Measurements from ENCODE around the gene PAK2. TPM values are rescaled to one million over a fixed set of nuclear protein-coding genes. Genes with fewer than 3 reads are reported as not detected.

The PAK2 gene
- total and polyA plus RNA-seq, 9 of the 15 experiments (the other 6 are each of a cell fraction or from before 2014, with no cell fraction given) = 13.2 to 72.4 (median 35.7) TPM

DNA sequence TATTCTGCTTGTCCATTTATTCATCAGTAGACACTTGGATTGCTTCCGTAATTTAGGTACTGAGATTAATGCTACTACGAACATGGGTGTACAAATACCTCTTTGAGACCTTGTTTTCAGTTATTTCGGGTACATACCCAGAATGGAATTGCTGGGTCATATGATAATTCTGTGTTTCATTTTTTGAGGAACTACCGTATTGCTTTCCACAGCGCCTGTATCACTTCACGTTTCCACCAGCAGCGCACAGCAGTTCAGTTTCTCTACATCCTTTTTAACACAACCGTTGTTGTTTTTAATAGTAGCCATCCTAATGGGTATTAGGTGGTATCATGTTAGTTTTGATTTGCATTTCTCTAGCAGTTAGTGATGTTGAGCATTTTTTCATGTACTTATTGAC is 9.5 kb downstream of the PAK2 start:
- FAIRE-seq (no peak), ATAC-seq (no peak), DNase-seq (ENCODE audit: extremely low read depth in 1 of 4, low spot score in 3 of 4) (no peak)
- WGBS (ENCODE audit: insufficient coverage, low coverage, missing lambda C conversion rate) = 82% methylated on average over 8 of the region's 8 CpGs
- Histone ChIP-seq H3K27ac (ENCODE audit: extremely low read depth, low read depth, low read length) (no peak overlapping the region), H4K20me1 (replicated peaks; ENCODE audit: control insufficient read depth, insufficient read depth, low read length) (no peaks in the 10 kb centered on the region), H3K9me1 (ENCODE audit: control insufficient read depth, insufficient read depth, low read length) (no peaks in the 10 kb centered on the region), H3K36me3 (ENCODE audit: control insufficient read depth, insufficient read depth, low read length) (peaks cover 56% of the 10 kb centered on the region), H3K4me2 (ENCODE audit: insufficient read depth, low read length) (no peak overlapping the region), H3K9me3 (replicated peaks; ENCODE audit: control insufficient read depth, insufficient read depth, low read depth, low read length) (peaks cover under 1% of the 10 kb centered on the region; the same call in 1 of the 2 replicates), H2AFZ (ENCODE audit: low read depth, low read length) (no peak overlapping the region), H3K27me3 (ENCODE audit: control insufficient read depth in 2 of 2, insufficient read depth in 2 of 2, low read length in 2 of 2) (no peaks in the 10 kb centered on the region), H3K4me1 (replicated peaks in 1 of 2; ENCODE audit: control insufficient read depth in 2 of 2, insufficient read depth in 2 of 2, low read length in 2 of 2) (peaks cover 2 to 4% of the 10 kb centered on the region in 2 experiments; a peak in 2 of 5 replicates), H3K4me3 (no peak overlapping the region), H3K79me2 (ENCODE audit: control insufficient read depth, insufficient read depth, low read length) (peaks cover 94% of the 10 kb centered on the region), H3K9ac (ENCODE audit: insufficient read depth in 1 of 2, low read depth in 2 of 2, low read length in 2 of 2) (no peak overlapping the region)
- POLR2A ChIA-PET = no interaction called here
- CTCF ChIA-PET (ENCODE audit: low intra/inter-chr PET ratio) = no interaction called here
- intact Hi-C loops (cut with micrococcal nuclease) (no loop called here), in situ Hi-C loops (cut with MboI) (no loop called here)
- no peak for TF ChIP-seq ZNF764 (CRISPR knock-in tag; IDR thresholded peaks at IDR 0.05; ENCODE audit: low read depth)
- TF ChIP-seq, protein P1, sequence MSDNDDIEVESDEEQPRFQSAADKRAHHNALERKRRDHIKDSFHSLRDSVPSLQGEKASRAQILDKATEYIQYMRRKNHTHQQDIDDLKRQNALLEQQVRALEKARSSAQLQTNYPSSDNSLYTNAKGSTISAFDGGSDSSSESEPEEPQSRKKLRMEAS (CRISPR knock-in tag; IDR thresholded peaks at IDR 0.05) = no peak
- no peak for TF ChIP-seq POU5F1 (IDR thresholded peaks at IDR 0.05; ENCODE audit: borderline replicate concordance, low read depth, low read length, partially characterized antibody)
- TF ChIP-seq RNF219 (CRISPR knock-in tag; IDR thresholded peaks at IDR 0.05) = no peak
- no peak for TF ChIP-seq ZNF76 (CRISPR knock-in tag; IDR thresholded peaks at IDR 0.05; ENCODE audit: borderline replicate concordance)
- no peak for TF ChIP-seq EZH2 (IDR thresholded peaks at IDR 0.05; ENCODE audit: borderline replicate concordance, low read depth, low read length)
- TF ChIP-seq PHF21A (IDR thresholded peaks at IDR 0.05; ENCODE audit: borderline replicate concordance, low read depth) = no peak
- no peak for TF ChIP-seq ZKSCAN8 (CRISPR knock-in tag; IDR thresholded peaks at IDR 0.05)
- no peak for TF ChIP-seq SMAD1 (IDR thresholded peaks at IDR 0.05; ENCODE audit: low read depth, low read length, partially characterized antibody)
- TF ChIP-seq HDAC3 (IDR thresholded peaks at IDR 0.05; ENCODE audit: borderline replicate concordance, partially characterized antibody) = no peak
- TF ChIP-seq FOXJ3 (CRISPR knock-in tag; IDR thresholded peaks at IDR 0.05) = no peak
- TF ChIP-seq ZNF436 (CRISPR knock-in tag; IDR thresholded peaks at IDR 0.05) = no peak
- TF ChIP-seq KLF16 (IDR thresholded peaks at IDR 0.05) = no peak
- no peak for TF ChIP-seq POLR2H (tag; IDR thresholded peaks at IDR 0.05; ENCODE audit: low read depth)
- TF ChIP-seq FOXK1 (CRISPR knock-in tag; IDR thresholded peaks at IDR 0.05; ENCODE audit: borderline replicate concordance) = no peak
- TF ChIP-seq CSDE1 (IDR thresholded peaks at IDR 0.05) = no peak
- TF ChIP-seq, protein P2, sequence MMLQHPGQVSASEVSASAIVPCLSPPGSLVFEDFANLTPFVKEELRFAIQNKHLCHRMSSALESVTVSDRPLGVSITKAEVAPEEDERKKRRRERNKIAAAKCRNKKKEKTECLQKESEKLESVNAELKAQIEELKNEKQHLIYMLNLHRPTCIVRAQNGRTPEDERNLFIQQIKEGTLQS (IDR thresholded peaks at IDR 0.05) = no peak
- TF ChIP-seq, protein P2 (CRISPR knock-in tag; conservative IDR thresholded peaks at IDR 0.05) = no peak
- TF ChIP-seq RFX5 (IDR thresholded peaks at IDR 0.05; ENCODE audit: low read depth, low read length) = no peak
- no peak for TF ChIP-seq KAT7 (CRISPR knock-in tag; IDR thresholded peaks at IDR 0.05; ENCODE audit: borderline replicate concordance)
- no TSS peak for BruUV-seq (replicated peaks)
